NCI-H2081 treated with DMSO at 0.1 percent for 48 hours (cell line): ENCODE results near the gene CDCA8.
"Not testable (repeated sequence)": the region's sequence is repeated elsewhere in the genome, so short reads cannot be mapped to it uniquely, and the experiment has no call there.

Experiments used
- DNase-seq: peaks from one replicate; lab custom pipeline; 2025; lab: John Stamatoyannopoulos, UW

CDCA8 gene

DNA sequence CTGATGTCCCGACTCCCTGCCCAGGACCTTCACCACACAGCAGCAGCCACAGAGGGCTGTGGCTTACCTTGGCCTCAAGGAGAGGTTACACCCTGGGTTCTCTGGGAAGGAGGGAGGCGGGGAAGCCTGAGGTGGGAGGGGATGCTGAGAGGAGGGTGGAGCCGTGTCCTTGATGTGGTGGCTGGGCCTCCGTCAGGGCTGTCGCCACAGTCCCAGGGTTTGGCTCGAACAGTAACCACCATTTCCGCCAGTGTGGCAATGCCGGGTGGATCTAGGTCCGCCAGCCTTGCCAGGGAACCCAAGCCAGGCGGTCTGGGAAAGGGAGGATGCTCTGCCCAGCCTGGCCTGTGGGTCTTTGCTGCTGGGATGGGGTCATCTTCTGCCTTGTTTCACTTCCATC is 18.4 kb upstream of the CDCA8 start:
- no peak for DNase-seq

DNA sequence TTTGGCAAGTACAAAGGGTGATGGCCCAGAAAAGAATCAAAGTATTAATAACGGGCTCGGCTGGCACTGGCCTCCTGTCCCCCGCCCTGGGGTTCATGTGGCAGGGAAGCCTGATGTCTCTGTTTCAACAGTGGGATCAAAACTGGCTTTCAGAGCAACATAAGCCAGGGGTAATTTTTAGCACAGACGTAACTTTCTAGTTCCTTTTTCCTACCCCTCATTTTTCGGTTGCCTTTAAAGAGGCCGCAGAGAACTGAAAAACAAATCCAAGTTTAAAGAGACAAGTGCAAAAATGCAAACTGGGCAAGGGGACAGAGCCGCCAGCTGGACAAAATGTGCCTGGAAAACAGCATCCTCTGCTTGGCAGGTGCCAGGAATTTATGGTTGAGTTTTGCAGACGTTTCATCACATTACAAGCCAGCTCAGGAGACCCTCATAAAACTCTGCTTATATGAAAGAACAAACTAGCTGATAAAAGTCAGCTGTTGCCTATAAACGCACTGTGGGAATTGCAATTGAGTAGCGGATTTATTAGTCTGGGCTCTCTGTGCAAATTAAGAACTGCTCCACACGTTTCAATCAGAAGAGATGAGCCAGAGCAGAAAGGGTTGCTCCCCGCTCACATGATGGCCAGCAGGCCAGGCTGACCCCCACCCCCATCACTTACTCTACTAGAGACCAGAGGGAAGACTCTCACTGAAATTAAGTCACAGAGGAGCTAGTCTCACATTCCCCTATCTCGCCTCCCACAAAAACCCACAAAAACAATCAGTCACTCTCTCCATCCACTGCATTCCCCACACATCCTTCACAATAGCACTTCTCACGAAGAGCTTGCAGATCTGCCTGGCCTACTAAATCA is 15.8 kb upstream of the CDCA8 start:
- no peak for DNase-seq

DNA sequence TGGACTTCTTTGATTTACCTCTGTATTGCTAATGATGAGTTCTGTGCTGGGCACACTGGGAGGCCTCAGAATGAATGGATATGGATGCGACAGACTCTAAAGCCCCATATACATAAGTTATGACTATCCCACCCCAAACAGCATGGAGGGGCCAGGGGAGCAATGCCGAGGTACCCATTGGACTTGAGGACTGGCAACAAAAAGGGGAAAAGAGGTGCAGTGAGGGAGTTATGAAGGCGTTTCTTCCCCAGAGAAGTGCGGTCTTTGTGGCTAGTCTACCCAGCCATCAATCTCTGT is 15.2 kb upstream of the CDCA8 start:
- no peak for DNase-seq

DNA sequence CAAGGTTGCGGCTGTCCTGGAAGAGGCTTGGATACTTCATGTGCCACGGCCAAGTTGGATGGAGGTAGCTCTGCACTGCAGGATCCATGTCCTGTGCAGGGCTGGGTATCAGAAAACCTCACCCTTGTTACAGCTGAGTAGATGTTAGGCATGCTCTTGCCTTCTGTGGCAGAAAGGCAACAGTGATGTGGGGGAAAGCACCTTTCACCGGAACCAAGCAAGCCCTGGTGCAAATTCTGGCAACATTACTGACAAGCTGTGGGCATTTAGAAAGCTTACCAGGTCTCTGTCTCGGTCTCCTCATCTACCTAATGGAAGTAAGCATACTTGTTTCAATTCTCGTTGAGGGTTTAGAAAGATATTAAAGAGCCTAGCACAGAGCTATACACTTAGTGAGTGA is 14.5 kb upstream of the CDCA8 start:
- DNase-seq: no peak

DNA sequence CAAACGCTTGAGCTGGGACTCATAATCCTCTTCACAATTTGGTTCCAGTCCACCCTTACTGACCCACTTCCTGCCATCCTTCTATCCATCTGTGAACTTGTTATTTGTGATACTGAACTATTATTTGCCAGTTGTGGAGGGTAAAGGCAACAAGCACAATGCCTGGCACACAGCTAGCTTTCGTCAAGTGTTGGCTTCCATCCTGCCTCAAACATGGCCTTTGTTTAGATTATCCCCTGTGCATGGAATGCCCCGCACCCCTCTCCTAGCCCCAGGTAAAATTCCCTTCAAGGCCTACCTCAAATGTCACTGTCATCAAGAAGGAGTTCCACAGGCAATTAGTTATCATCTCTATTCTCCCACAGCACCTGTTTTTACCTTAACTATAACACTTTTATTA is 11.4 kb upstream of the CDCA8 start:
- DNase-seq: no peak

DNA sequence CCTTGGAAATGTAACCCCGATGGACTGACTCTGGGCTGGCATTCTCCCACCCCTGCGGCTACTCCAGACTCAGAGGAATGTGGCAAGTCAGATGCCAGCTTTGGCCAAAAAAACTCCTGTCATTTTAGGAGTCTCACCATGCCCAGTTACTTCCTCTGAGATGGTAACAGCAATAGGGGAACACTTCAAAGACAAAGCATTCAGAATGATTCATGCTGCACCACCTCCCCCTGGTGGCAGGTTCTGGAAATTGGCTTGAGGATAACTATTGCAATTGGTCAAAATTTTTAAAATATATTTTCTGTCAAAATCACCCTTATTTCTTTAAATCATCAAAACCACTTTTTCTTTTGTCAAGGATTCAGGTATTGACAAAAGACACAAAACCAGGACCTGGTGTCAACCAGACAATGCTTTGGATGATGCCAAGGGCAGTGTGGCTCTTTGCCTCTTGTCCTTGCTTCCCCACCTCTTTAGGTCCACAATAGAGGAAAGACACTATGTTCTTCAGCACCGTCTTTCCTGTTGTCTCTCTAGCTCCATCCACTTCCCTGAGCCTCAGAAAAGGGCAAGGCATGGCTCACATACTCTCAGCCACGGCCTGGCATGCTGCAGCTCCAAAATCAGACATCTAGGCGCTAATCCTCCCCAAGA is 9.9 kb upstream of the CDCA8 start:
- peak; percentile 37 for DNase-seq

DNA sequence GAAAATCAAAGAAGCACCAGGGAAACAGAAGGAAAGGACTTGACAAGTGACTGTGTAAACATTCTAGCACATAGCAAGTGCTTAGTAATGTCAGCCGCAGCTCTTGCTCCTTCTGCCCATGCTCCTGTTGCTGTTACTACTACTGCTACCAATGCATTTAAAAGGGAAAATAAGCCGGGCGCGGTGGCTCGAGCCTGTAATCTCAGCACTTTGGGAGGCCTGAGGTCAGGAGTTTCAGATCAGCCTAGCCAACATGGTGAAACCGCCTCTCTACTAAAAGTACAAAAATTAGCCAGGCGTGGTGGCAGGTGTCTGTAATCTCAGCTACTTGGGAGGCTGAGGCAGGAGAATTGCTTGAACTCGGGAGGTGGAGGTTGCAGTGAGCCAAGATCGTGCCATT is 8.1 kb upstream of the CDCA8 start:
- DNase-seq: not testable (repeated sequence)

DNA sequence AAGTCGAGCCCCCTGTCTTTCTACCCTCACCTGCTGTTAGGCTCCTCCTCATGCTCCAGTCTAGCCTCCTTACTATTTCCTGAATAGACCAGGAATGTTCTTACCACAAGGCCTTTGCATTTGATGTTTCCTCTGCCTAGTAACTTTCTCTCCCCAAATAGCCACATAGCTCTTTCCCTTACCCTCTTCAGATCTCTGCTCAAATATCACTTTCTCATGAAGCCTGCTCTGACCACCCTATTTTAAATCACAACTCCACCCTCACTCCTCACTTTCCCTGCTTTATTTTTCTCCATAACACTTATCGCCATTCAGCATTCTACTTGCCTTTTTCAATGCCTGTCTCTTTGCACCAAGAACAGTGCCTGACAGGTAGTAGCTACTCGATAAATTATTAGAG is 6.6 kb upstream of the CDCA8 start:
- DNase-seq: no peak

DNA sequence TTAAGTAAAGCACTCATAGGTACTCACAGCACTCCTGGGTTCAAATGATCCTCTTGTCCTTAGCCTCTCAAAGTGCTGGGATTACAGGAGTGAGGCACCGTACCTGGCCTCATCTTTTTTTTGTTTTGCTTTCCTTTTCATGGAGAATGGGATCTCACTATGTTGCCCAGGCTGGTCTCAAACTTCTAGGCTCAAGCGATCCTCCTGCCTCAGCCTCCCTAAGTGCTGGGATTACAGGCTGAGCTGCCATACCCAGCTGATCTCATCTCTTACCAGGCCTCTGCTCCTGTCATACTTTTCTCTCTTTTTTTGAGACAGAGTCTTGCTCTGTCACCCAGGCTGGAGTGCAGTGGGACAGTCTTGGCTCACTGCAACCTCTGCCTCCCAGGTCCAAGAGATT is 4.6 kb upstream of the CDCA8 start:
- DNase-seq: not testable (repeated sequence)

DNA sequence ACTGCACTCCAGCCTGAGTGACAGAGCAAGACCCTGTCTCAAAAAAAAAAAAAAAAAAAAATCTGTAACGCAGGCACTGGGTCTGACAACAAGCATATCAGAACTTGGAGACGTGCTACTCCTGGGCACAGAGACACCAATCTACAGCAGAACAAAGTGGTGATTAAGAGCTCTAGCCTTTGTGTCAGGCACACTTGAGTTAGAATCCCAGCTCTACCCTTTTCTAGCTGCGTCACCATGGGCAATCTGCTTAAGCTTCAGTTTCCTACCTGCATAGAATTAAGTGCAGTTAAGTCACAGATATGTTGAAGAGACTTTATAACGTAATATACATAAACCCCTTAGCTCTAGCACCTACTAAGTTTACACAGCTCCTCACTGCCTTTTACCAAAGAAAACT is 3.4 kb upstream of the CDCA8 start:
- no peak for DNase-seq

DNA sequence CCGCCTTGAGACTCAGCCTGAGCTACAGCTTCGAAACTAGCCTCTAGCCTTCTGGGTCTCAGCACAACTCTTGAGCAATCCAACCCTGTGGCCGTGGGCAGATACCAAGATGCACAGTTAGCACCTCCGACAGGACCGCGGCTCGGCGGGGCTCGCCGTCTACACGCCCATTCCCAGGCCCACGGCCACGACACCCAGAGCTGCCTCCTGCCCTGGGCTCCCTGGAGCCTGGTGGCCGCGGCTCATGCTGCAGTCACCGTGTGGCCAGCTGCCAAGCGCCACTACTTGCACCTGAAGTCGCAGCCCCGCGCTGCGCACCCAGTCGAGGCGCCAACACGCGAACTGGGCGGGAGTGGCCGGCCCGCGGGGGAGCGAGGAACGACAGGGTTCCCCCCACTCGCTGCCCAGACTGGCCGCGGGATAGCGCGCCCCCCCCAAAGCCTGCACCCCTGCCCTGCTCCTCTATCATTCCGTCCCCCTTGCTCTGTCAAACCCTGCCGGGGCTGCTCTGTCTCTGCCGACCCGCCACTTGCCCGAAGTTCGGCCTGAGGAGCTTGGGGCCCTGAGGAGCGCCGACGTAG is 729 bp upstream of the CDCA8 start:
- no peak for DNase-seq

DNA sequence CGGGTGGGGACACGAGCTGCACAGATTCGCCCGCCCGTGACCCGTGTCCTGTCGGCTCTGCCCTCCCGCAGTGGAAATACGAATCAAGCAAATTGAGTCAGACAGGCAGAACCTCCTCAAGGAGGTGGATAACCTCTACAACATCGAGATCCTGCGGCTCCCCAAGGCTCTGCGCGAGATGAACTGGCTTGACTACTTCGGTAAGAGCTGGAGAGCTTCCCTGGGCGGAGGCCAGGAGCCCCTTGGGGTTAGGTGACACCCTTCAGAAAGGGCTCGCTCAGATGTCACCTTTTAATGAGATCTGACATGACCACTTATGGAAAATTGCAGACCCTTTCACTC is 489 bp downstream of the CDCA8 start:
- no peak for DNase-seq

DNA sequence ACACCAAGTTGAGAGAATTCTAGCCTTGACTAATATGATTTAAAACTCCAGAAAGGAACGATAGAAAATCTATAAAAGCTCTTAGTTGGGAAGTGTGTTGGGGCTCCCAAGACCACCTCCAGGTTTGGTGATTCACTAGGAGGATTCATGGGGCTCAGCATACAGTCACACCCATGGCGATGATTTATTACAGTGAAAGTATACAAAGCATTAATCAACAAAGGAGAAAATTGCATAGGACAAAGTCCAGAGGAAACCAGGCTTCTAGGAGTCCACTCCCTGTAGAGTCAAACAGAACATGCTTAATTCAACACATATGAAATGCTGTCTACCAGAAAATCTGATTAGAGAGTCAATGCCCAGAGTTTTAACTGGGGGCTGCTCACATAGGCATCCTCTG is 4.8 kb downstream of the CDCA8 start:
- DNase-seq: no peak

DNA sequence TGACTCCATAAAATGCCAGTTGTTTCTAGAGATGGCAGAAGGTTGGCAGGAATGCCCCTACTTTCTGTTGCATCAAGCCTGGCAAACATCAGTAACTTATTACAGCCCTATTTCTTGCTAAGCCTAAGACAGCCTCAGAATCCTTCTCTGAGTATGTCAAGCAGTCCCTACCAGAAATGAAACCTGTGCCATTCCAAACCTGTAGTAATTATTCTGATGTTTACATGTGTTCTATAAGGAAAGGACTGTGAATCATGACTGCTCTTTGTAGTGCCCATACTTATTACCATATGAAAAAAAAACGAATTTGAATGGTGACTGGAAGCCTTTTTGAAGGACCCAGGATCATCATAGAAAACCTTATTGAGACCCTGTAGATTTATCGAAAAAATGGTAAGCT is 5.4 kb downstream of the CDCA8 start:
- DNase-seq: no peak

DNA sequence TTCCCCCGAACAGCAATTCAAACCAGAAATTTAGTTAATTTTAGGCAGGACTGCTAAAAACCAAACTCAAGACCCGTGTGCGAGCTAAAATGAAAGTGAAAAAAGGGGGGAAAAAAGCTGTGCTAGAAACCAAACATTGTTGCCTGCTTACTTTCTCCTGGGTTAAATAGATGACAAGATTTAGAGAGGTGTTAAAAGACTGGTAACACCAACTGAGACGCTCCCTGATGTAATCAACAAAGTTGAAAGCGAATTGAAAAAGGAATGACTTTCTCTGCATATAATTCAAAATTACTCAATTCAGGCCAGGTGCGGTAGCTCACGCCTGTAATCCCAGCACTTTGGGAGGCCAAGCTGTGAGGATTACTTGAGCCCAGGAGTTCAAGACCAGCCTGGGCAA is 6.8 kb downstream of the CDCA8 start:
- DNase-seq: no peak

DNA sequence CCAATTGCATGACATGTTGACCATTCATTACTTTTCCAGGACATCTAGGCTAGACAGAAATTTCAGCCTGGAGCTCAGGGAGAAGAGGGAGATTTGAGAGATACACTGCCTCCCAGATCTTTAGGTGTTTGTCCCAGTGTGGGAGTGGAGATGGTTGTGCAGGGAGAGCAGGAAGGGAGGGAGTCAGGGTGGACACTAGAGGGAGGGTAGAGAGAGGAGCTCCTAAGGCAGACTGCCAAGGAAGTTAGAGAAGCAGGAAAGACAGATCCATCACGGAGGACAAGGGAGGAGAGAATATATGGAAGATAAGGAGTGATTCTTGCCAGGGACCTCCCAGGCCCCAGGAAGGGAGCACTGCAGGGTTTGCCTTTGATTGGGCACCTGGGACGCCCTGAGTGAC is 8.7 kb downstream of the CDCA8 start:
- DNase-seq: no peak

DNA sequence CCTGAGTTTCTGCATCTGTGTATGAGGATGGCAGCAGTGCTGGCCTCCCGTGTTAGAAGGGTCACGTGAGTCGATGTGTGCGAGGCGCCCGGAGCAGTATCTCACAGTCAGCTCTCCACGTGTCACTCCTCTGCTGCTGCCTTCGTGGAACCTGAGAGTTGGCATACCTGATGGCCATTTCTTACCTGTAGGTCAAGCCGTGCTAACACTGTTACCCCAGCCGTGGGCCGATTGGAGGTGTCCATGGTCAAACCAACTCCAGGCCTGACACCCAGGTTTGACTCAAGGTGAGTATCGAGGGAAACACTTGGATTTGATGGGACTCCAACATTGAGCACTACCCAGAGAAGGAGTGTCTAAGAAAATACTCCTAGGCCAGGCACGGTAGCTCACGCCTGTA is 10.7 kb downstream of the CDCA8 start:
- no peak for DNase-seq

DNA sequence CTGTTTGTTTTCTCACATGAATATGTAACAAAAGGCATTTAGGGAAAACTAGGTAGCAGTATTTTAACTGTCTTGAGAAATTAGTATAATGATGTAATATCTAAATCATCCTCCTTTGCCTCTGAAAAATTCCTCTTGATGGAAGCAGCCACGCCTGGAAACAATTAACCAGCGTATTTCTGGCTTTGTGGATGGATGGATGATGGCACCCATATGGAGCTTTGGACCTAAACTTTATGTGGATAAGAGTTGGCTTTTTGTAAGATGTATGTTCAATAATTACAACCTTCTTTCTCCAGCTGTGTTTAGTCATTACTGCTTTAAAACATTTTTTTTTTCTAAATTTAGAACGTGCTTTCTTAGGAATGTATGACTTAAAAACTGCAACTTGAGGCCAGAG is 12.7 kb downstream of the CDCA8 start:
- DNase-seq: no peak

DNA sequence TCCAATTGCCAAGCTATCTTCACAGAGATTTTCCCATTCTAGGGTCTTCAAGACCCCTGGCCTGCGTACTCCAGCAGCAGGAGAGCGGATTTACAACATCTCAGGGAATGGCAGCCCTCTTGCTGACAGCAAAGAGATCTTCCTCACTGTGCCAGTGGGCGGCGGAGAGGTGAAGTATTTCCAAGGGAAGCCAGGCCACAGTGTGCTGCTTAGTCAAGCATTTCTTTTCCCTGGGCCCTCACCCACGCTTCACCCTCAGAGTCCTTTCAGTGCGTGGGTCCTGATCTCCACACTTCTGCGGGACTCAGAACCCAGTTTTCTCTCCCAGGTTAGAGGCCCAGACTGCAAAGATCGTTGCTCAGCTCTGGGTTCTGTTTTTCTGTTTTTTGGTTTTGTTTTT is 13.1 kb downstream of the CDCA8 start:
- no peak for DNase-seq

DNA sequence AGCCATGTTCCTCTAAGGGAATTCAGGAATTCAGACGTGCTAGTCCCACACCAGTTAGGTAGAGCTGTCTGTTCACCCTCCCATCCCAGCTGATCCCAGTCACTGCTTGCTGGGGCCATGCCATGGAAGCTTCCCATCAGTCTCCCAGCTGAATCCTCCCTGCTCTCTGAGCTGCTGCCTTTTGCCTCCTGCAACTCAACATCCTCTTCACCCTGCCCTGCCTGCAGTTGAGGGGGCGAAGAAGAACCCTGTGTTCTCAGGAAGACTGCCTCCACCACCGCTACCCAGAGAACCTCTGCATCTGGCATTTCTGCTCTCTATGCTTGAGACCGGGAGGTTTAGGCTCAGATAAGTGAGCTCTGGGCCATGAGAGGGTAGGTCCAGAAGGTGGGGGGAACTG is 16.2 kb downstream of the CDCA8 start:
- DNase-seq: no peak

DNA sequence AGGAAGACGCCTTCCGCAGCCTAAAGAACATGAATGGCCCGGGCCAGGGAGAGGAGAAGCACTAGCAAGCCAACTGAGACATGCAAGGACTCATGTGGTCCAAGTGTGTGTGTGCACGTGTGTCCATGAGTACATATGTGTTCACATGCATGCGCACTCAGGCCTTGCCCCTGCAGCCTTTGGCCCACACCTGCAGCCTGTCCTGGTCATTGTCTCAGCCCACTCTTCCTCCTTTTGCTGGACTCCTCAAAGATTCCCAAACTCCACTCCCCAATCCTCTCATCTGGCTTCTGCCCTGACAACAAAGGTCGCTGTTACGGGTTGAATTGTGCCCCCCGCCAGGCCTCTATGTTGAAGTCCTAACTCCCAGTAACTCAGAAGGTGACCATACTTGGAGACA is 21.9 kb downstream of the CDCA8 start:
- DNase-seq: no peak

DNA sequence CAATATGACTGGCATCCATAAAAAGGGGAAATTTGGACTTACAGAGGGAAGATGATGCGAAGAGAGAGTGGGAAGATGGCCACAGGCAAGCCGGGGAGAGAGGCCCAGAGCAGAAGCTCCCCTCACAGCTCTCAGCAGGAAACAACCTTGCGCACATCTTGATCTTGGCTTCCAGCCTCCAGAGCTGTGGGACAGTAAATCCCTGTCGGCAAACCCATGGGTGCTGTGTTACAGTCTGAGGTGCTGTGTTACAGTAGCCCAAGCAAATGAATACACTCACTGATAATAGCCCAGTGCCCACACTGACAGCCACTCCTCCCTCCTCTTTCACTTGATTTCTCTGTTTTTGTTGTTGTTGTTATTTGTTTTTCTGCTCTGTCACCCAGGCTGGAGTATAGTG is 22.4 kb downstream of the CDCA8 start:
- DNase-seq: no peak

DNA sequence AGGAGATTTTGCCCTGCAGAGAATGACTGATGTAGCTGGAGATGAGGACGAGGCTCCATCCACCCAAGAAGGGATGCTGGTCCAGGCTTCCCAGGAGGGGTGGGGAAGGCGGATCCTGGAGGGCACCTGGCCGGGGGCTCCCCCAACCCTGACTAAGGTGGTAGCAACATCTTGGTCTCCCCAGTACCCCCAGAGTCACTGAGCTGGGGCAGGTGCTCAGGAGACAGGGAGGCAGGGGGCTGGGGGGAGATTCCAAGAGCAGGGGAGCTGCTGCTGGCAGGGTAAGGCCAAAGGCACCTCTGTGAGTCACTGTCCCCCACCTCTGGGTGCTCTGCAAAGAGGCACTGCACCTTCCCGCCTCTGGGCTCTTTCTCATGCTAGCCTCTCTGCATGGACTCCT is 24.0 kb downstream of the CDCA8 start:
- DNase-seq: no peak

DNA sequence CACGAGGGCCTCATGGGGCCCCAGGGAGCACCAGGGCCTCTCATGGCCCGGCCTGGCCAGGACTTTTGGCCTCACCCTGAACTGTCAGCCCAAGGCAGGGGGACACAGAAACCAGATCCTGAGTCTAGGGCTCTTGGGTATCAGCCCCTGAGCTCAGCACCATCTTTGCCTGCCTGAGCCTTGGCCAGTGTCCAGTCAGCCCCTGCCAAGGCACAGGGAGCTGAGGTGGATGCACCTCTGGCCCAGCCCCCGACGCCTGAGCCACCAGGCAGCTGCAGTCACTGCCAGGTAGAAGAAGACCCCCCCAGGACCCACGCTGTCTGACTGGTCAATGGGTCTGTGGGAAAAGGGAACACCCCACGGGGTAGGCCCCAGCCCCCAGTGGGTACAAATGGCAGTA is 25.3 kb downstream of the CDCA8 start:
- no peak for DNase-seq
